Fibroblast of lung (primary cell): Measurements from ENCODE around the gene HPSE2. TPM values are rescaled to one million over a fixed set of nuclear protein-coding genes. Genes with fewer than 3 reads are reported as not detected.
"Not testable (repeated sequence)": the region's sequence is repeated elsewhere in the genome, so short reads cannot be mapped to it uniquely, and the experiment has no call there.

Source experiments
- DNase-seq, 2 donors: peaks; one replicate each; pipeline versions ENCODE4 v3.0.0 to v3.0.0-alpha.2; 2010; ENCODE audit warnings: low read depth in 2 of 2
- H2AFZ ChIP-seq: 2 replicates; pipeline ENCODE4 v1.5.1; 2012; ENCODE audit warnings: low read length, control low read depth, inconsistent platforms
- H3K27ac ChIP-seq: 2 replicates; pipeline ENCODE4 v1.5.1; 2011; ENCODE audit warnings: low read length, control low read depth; ENCODE audit not compliant: insufficient read depth
- H3K27me3 ChIP-seq: 2 replicates; pipeline ENCODE4 v1.5.1; 2011; ENCODE audit warnings: mild to moderate bottlenecking, low read length; ENCODE audit not compliant: control insufficient read depth, insufficient read depth
- H3K36me3 ChIP-seq: 2 replicates; pipeline ENCODE4 v1.5.1; 2011; ENCODE audit warnings: low read length; ENCODE audit not compliant: control insufficient read depth, insufficient read depth
- H3K4me1 ChIP-seq: 2 replicates; pipeline ENCODE4 v1.5.1; 2011; ENCODE audit warnings: low read length; ENCODE audit not compliant: control insufficient read depth, insufficient read depth; ENCODE audit errors: extremely low read depth
- H3K4me2 ChIP-seq: 2 replicates; pipeline ENCODE4 v1.5.1; 2011; ENCODE audit warnings: low read length, control low read depth; ENCODE audit not compliant: insufficient read depth; ENCODE audit errors: extremely low read depth
- H3K4me3 ChIP-seq, 4 experiments: fragments of 200-600 bp in 1 of 4; sonication (generic) in 1 of 4; replicated peaks in 1 of 4; 2 replicates each; pipeline ENCODE4 v1.5.1; 2011 to 2016; ENCODE audit warnings: low read length in 4 of 4, low read depth in 3 of 4, mild to moderate bottlenecking in 3 of 4, control low read depth in 2 of 4, inconsistent platforms in 1 of 4, mixed read lengths in 1 of 4; ENCODE audit not compliant: insufficient read depth in 1 of 4; ENCODE audit errors: control extremely low read depth in 1 of 4
- H3K79me2 ChIP-seq: 2 replicates; pipeline ENCODE4 v1.5.1; 2012; ENCODE audit warnings: mild to moderate bottlenecking, low read length, inconsistent platforms; ENCODE audit not compliant: control insufficient read depth, insufficient read depth
- H3K9ac ChIP-seq: 2 replicates; pipeline ENCODE4 v1.5.1; 2011; ENCODE audit warnings: mild to moderate bottlenecking, low read length, control low read depth; ENCODE audit not compliant: insufficient read depth
- H3K9me3 ChIP-seq: 2 replicates; pipeline ENCODE4 v1.5.1; 2012; ENCODE audit warnings: low read depth, low read length; ENCODE audit not compliant: control insufficient read depth, insufficient read depth
- H4K20me1 ChIP-seq: 2 replicates; pipeline ENCODE4 v1.5.1; 2011; ENCODE audit warnings: low read length; ENCODE audit not compliant: control insufficient read depth, insufficient read depth; ENCODE audit errors: extremely low read depth
- EZH2 ChIP-seq: IDR thresholded peaks from 2 replicates; pipeline ENCODE4 v1.5.1; 2012; ENCODE audit warnings: low read length, control low read depth, mild to moderate bottlenecking; ENCODE audit errors: missing control alignments
- polyA plus RNA-seq, 2 donors: library from polyadenylated mRNA; depleted of rRNA in 1 of 2; stranded (reverse) in 1 of 2; unstranded in 1 of 2; fragments of >200 nt; gene quantifications; 2 replicates each; pipeline ENCODE4 v1.2.1, GENCODE V29; 2011 to 2012; ENCODE audit warnings: missing spikeins in 1 of 2
- total RNA-seq: library from RNA; depleted of rRNA; stranded (reverse); fragments of >200 nt; gene quantifications from 2 replicates; pipeline ENCODE4 v1.2.1, GENCODE V29; 2014
- TF ChIP-seq, protein P1 (sequence below), 2 donors: IDR thresholded peaks in 1 of 2; conservative IDR thresholded peaks in 1 of 2; 1 replicate in 1 of 2; 2 replicates in 1 of 2; pipeline ENCODE4 v1.5.1; 2011 to 2012; ENCODE audit warnings: low read length in 2 of 2, control low read depth in 1 of 2, inconsistent platforms in 1 of 2, low read depth in 1 of 2, mild to moderate bottlenecking in 1 of 2

Gene HPSE2
- total and polyA plus RNA-seq, 2 donors (not counting 1 experiment from before 2014, with no cell fraction given) = 0.02 to 0.17 TPM

DNA sequence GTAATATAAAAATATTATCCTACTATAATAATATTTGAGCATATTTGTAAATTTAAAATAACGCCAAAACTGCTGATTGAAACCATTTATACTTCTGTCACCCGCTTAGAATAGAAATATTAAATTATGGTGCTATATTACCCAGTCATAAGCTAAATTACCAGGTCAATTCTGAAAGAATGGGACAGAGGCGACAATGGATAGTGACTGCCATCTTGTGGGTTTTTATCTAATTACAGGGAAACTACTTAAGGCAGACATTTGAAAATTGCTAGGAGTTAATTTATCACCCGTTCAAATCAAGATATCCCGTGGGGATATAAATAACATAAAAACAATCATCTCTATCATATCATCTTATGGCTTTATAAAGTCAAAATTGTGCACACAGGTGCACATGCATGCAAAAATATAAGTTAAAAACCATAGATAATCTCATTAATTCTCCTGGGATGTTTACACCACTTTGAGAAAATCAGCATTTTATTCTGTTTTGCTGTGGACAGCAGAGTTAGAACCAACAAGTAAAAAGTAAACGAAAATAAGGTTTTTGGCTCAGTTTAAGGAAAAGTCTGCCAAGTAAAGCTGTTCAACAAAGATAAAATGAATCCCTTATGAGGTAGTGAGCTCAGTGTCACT, 41.3 kb upstream of the HPSE2 start:
- Histone ChIP-seq H4K20me1 (no peaks in the 10 kb centered on the region), H3K79me2 (no peaks in the 10 kb centered on the region), H3K9ac (no peak overlapping the region), H3K4me3 (no peak overlapping the region), H3K4me1 (no peaks in the 10 kb centered on the region), H3K27ac (no peak overlapping the region), H3K9me3 (no peaks in the 10 kb centered on the region), H3K4me2 (no peak overlapping the region), H3K36me3 (no peaks in the 10 kb centered on the region), H2AFZ (no peak overlapping the region), H3K27me3 (no peaks in the 10 kb centered on the region)
- TF ChIP-seq, protein P1, sequence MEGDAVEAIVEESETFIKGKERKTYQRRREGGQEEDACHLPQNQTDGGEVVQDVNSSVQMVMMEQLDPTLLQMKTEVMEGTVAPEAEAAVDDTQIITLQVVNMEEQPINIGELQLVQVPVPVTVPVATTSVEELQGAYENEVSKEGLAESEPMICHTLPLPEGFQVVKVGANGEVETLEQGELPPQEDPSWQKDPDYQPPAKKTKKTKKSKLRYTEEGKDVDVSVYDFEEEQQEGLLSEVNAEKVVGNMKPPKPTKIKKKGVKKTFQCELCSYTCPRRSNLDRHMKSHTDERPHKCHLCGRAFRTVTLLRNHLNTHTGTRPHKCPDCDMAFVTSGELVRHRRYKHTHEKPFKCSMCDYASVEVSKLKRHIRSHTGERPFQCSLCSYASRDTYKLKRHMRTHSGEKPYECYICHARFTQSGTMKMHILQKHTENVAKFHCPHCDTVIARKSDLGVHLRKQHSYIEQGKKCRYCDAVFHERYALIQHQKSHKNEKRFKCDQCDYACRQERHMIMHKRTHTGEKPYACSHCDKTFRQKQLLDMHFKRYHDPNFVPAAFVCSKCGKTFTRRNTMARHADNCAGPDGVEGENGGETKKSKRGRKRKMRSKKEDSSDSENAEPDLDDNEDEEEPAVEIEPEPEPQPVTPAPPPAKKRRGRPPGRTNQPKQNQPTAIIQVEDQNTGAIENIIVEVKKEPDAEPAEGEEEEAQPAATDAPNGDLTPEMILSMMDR (conservative IDR thresholded peaks at IDR 0.05 in 1 of 2, IDR thresholded peaks at IDR 0.05 in 1 of 2; ENCODE audit: low read depth in 1 of 2, low read length in 2 of 2) = peak; percentile 24 to 53
- TF ChIP-seq EZH2 = no peak
- DNase-seq = peak in 1 of 2 donors; percentile 47

- TF ChIP-seq, protein P1 (conservative IDR thresholded peaks at IDR 0.05 in 1 of 2, IDR thresholded peaks at IDR 0.05 in 1 of 2; ENCODE audit: low read depth in 1 of 2, low read length in 2 of 2) = no peak
- no peak for TF ChIP-seq EZH2
These were observed 30.7 kb upstream of the HPSE2 start for GRCh38 chr10:99266383-99266782.

GRCh38 chr10:99248824-99249223, 13.2 kb upstream of the HPSE2 start:
- H3K27me3 ChIP-seq = no peaks in the 10 kb centered on the region
- no peaks in the 10 kb centered on the region for H3K36me3 ChIP-seq
- no peak for TF ChIP-seq EZH2
- TF ChIP-seq, protein P1 (conservative IDR thresholded peaks at IDR 0.05 in 1 of 2, IDR thresholded peaks at IDR 0.05 in 1 of 2; ENCODE audit: low read depth in 1 of 2, low read length in 2 of 2) = no peak
- H3K4me1 ChIP-seq = no peaks in the 10 kb centered on the region
- H3K9me3 ChIP-seq = no peaks in the 10 kb centered on the region
- no peak for DNase-seq
- no peaks in the 10 kb centered on the region for H3K79me2 ChIP-seq
- H3K9ac ChIP-seq = no peak overlapping the region
- no peak overlapping the region for H3K4me3 ChIP-seq
- H3K27ac ChIP-seq = no peak overlapping the region
- H3K4me2 ChIP-seq = no peak overlapping the region
- H2AFZ ChIP-seq = no peak overlapping the region
- no peaks in the 10 kb centered on the region for H4K20me1 ChIP-seq

More at GRCh38 chr10:99266383-99266782, 30.7 kb upstream of the HPSE2 start:
- Histone ChIP-seq H3K9me3 (no peaks in the 10 kb centered on the region), H3K9ac (no peak overlapping the region), H2AFZ (no peak overlapping the region), H3K27ac (no peak overlapping the region), H3K4me2 (no peak overlapping the region), H3K4me1 (no peaks in the 10 kb centered on the region), H3K36me3 (no peaks in the 10 kb centered on the region), H4K20me1 (no peaks in the 10 kb centered on the region), H3K27me3 (no peaks in the 10 kb centered on the region), H3K79me2 (no peaks in the 10 kb centered on the region), H3K4me3 (no peak overlapping the region)
- no peak for DNase-seq

- not testable (repeated sequence) for H3K9ac ChIP-seq, H2AFZ ChIP-seq, H3K27ac ChIP-seq, H4K20me1 ChIP-seq, H3K9me3 ChIP-seq, H3K4me3 ChIP-seq, H3K4me1 ChIP-seq, H3K4me2 ChIP-seq, H3K79me2 ChIP-seq, DNase-seq, H3K27me3 ChIP-seq, H3K36me3 ChIP-seq
These were observed 12.2 kb upstream of the HPSE2 start for GRCh38 chr10:99247893-99248292.
